NCI-H510A (cell line): Measurements from ENCODE around the gene ZNF841.
"Not testable (repeated sequence)": the region's sequence is repeated elsewhere in the genome, so short reads cannot be mapped to it uniquely, and the experiment has no call there.

Experiments
- DNase-seq: peaks from one replicate; lab custom pipeline; 2025; lab: John Stamatoyannopoulos, UW

Gene ZNF841

GRCh38 chr19:52066258-52066863, 29.2 kb downstream of the ZNF841 start:
- DNase-seq = no peak

GRCh38 chr19:52065399-52065798, 30.2 kb downstream of the ZNF841 start:
- DNase-seq = no peak

DNA sequence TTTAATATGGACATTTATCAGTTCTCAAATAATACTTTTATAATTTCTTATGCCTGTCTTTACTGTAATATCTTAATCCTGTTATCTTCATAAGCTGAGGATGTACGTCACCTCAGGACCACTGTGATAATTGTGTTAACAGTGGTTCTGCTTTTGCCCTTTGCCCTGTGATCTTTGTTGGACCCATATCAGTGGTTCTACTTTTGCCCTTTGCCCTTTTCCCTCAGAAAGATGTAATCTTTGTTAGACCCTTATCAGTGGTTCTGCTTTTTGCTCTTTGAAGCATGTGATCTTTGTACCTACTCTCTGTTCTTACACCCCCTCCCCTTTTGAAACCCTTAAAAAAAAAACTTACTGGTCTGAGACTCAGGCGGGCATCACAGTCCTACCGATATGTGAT, 39.1 kb downstream of the ZNF841 start:
- DNase-seq = not testable (repeated sequence)

DNA sequence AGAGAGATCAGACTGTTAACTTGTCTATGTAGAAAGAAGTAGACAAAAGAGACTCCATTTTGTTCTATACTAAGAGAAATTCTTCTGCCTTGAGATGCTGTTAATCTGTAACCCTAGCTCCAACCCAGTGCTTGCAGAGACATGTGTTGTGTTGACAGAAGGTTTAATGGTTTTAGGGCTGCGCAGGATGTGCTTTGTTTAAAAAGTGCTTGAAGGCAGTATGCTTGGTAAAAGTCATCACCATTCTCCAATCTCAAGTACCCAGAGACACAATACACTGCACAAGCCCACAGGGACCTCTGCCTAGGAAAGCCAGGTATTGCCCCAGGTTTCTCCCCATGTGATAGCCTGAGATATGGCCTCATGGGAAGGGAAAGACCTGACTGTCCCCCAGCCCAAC, 43.8 kb downstream of the ZNF841 start:
- DNase-seq = not testable (repeated sequence)

DNA sequence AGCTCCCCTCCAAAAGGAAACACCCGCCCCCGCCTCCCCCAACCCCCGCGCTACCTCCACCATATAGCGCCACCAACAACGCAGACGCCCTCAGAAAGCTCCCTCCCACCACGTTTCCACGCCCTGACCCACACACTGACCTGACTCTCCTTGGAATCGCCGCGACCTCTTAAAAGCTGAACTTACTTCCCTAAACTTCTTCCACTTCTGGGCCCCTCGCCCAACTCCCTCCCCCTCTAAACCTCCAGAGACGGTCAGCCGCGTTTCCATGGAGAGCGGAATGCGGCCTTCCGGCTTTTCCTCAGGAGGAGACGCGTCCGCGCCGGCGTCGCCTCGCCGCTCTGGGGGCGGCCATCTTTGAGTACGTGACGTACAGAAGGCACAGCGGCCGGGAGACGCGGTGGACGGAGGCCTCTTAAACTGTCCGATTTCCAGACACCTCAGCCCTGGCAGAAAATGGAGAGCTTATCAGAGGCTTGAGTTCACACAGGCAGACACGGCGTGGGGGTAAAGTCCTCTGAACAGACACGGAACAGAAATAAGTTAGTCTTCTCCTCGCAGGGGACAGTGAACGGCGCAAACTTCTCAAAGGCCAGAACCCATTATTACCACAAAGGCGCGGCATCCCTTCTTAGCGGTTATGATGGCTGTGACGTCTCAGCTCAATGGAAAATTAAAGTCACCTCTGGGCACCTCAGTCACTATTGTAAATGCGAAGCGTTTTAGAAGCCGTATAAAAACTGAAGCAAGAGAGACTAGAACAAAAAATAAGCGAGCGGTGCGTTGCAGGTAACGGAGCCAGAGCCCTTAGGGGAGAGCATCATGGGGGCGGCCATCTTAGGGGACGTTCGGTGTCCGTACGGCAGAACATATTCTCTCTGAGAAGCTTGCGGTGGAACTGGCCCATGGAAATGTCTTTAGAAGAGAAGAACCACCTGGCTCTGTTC, 46.7 kb downstream of the ZNF841 start, which contains the start of gene ZNF432:
TSS of gene ZNF432 (minus strand) at position 284 of the 947 bp plus-strand sequence. CDS start 1,970 bp downstream, outside the sequence.
- peak; percentile 81 for DNase-seq

DNA sequence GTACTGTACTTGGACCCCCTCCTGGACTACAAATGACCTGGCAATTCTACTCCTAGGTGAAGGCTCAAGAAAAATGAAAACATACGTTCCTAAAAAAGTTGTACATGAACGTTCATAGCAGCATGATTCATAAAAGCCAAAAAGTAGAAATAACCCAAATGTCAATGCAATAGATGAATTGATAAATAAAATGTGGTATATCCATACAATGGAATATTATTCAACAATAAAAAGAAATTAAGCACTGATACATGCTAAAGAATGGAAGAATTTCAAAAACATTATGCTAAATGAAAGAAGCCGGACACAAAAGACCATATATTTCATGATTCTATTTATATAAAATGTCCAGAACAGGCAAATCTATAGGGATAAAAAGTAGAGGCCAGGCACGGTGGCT, 56.4 kb downstream of the ZNF841 start:
- DNase-seq = no peak

DNA sequence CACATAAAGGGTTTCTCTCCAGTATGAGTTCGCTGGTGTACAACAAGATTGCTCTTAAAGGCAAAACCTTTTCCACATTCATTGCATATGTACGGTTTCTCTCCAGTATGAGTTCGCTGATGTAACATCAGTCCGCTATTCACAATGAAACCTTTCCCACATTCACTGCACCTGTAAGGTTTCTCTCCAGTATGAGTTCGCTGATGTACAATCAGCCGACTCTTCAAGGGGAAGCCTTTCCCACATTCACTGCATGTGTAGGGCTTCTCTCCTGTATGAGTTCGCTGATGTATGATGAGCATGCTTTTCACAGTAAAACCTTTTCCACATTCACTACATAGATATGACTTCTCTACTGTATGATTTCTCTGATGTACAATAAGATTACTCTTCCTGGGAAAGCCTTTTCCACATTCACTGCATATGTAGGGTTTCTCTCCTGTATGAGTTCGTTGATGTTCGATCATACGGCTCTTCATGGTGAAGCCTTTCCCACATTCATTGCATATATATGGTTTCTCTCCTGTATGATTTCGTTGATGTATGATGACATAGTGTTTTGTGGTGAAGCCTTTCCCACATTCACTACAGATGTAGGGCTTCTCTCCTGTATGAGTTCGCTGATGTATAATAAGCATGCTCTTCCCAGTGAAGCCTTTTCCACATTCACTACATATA, 61.4 kb downstream of the ZNF841 start:
- no peak for DNase-seq

DNA sequence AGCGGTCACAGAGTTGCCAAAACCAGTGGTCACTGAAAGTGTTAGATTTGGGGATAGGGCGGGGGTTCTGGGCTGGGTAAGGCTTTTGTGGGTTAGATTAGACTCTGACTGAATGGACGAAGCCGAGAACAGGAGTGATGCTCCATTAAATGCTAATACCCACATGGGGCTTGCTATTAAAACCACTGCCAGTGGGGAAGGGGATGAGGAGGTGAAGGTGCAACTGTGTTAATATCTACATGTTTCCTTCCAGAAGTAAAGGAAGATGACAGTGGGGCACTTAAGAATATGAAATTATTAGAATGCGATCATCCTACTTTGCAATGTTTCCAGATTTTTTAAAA, 66.8 kb downstream of the ZNF841 start:
- no peak for DNase-seq

DNA sequence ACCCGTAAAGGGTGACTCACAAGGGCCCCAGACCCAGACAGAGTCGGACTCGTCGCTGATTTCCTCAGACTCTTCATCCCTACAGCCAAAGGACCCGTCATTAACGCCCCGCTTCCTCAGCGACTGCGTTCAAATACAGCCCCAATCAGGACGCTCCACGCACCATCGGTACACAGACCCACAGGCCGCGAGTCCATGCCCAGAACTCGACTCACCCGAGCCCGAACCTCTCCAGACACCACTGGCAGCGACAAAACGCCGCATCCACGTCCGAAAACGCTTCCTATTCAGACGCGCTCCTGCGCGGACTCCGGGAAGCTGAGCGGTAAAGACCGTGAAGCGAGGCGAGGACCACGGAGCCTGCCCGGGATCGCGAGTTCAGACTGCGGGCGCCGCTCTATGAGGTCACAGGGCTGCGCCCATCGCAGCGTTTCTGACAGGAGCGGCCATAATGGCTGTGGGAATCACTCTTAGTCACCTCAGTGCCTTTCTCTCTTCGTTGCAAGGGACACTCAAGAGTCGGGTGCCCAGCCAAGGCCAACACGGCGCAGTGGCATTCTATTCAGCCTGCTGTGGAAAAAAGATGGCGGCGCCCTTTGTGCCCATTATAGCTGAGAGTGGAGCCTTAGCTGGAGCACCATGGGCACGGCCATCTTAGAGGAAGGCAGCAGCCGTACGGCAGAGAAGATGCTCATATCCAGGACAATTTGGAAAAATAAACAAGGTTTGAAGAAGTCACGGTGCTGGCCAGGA, 67.4 kb downstream of the ZNF841 start, which contains the start of gene ZNF614:
TSS of gene ZNF614 (minus strand) at position 353 of the 753 bp plus-strand sequence. CDS start 2,634 bp downstream, outside the sequence.
- DNase-seq = peak; percentile 83

GRCh38 chr19:52026255-52026990, 69.1 kb downstream of the ZNF841 start:
- DNase-seq = not testable (repeated sequence)

DNA sequence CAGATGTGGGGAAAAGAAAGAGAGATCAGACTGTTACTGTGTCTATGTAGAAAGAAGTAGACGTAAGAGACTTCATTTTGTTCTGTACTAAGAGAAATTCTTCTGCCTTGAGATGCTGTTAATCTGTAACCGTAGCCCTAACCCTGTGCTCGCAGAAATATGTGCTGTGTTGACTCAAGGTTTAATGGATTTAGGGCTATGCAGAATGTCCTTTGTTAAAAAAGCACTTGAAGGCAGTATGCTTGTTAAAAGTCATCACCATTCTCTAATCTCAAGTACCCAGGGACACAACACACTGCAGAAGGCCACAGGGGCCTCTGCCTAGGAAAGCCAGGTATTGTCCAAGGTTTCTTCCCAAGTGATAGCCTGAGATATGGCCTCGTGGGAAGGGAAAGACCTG, 71.1 kb downstream of the ZNF841 start:
- not testable (repeated sequence) for DNase-seq

DNA sequence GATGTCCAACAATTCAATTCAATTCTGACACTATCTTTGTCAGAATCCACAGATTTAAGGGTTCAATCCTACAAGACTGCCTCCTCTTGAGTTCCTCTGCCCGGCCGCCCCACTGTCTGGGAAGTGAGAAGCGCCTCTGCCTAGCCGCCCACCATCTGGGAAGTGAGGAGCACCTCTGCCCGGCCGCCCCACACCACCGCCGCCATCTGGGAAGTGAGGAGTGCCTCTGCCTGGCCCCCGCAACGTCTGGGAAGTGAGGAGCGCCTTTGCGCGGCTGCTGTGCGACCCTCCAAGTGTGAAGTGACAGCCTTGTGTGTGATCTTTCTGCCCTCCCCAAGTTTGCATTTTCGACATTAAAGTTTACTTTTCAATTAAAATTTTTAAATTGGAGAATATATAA, 73.4 kb downstream of the ZNF841 start:
- no peak for DNase-seq

GRCh38 chr19:52020506-52020905, 75.1 kb downstream of the ZNF841 start:
- no peak for DNase-seq
